Measurements from ENCODE around the gene SLC9A4.

Gene SLC9A4

DNA sequence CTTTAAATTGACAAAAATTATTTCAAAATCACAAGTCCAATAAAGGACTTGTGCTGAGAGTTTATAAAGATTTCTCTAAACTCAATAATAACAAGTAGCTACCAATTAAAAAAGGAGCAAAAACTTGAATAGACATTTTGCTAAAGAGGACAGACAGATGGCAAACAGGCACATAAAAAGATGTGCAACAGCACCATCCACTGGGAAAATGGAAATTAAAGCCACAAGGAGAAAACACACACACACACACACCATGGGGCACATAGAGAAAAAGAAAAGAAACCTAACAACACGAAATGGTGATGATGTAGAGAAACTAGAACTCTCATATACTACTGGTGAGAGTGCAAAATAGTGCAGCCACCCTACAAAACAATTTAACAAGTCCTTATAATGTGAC, 12.6 kb upstream of the SLC9A4 start:
- no peak for DNase-seq

DNA sequence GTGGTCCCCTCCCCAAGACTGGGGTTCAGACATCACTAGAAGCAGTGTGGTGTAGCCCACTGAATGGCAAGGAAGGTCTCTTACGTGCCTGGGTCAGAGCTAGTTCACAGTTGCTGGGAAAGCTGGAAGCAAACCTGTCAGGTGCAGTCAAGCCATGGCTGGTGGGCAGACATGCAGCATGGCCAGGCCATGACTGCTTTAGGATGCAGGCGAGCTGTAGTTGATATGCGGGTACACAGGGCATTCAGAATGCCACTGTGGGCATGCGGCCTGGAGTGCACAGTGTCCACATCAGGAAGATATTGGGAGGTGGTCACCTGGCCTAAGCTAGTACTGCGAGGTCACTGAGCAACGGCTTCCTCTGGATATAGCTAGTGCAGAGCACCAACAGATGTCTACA, 11.8 kb upstream of the SLC9A4 start:
- DNase-seq = no peak

DNA sequence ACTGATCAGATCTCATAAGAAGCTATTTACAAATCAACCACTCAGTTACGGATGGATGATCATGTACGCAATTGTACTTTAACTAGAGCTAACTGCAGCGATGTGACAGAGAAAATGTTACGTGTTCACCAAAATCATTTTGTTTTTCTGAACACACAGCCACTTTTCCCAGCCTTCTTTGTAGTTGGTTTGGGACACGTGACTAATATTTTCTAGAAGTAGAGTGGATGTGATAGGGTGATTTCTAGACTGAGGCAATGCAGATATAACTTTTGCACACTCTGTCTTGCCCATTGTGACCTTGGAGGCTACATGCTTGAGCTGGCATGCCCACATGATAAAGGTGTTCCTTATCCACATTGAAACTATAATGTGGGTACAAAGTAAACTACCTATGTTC, 9.9 kb upstream of the SLC9A4 start:
- DNase-seq = no peak

DNA sequence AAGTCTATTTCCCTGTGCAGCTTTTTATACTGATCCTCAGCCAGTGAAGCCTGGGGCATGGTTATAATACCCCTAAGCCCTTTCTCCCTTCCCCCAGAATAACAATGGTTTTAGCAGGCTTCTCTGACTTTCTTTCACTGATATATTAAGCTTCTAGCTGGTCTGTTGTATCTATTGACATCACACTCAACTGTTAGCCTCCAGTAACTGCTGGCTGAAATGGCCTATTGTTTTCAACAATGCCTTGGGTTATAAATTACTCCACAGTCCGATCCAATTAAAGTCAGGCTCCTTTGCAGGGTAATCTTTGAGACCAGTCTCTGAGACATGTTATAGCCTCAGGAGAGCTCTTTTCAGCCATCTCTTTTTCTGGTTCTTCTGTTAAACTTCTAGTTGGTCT, 2.9 kb upstream of the SLC9A4 start:
- peak; percentile 11 for DNase-seq

GRCh38 chr2:102473631-102474030, 605 bp downstream of the SLC9A4 start:
- DNase-seq = no peak

GRCh38 chr2:102474785-102475184, 1.8 kb downstream of the SLC9A4 start:
- no peak for DNase-seq

DNA sequence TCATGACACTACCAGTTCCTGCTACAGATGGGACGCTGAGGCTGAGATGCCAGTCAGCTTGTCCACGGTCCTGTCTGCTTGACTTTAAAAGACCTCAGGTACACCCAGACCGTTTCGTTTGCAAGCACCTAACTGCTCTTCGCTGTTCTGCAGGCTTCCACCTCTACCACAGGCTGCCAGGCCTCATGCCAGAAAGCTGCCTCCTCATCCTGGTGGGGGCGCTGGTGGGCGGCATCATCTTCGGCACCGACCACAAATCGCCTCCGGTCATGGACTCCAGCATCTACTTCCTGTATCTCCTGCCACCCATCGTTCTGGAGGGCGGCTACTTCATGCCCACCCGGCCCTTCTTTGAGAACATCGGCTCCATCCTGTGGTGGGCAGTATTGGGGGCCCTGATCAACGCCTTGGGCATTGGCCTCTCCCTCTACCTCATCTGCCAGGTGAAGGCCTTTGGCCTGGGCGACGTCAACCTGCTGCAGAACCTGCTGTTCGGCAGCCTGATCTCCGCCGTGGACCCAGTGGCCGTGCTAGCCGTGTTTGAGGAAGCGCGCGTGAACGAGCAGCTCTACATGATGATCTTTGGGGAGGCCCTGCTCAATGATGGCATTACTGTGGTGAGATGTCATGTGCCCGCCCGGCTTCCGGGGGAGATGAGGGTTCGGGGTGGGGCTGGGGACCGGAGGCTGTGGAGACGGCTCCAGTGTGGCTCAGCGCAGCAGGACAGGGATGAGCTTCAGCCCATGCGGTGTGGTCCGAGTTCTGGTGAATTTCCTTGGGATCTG, 5.9 kb downstream of the SLC9A4 start:
- no peak for DNase-seq

DNA sequence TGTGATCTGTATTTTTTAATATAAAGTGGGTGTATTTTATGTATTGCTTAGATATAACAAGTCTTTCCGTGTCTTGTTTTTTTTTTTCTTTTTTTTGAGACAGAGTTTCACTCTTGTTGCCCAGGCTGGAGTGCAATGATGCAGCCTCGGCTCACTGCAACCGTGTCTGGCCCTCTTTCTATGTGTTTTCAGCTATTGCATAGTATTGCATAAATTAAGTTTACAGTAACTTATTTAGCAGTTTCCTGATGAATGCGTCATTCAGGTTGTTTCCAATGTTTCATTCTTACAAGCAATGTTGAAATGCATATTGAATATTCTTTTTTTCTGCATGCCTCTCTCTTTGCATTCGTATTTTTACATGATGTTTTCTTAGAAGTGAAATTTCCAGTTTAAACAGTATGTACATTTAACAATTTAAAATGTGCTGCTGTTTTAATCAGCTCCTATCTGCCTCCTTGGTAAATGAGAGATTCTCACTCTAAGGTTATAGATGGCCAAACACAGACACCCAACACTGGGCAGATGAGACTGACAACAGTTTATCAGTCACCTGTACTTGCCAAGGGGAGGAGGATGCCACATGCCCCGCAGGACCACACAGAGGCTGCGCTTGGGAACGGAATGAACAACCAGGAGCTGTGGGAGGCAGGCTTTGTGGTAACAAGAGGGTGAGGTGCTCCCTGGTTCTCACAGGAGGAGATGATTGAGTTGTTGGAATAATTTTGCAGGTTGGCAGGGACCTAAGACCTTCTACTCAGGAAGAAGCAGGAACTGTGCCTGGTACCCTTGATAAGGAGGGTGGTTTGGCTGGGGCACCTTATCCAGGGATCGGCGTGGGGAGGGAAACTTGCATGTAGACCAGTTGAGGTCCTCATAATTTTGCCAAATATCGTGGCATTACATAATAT, 7.5 kb downstream of the SLC9A4 start:
- no peak for DNase-seq

GRCh38 chr2:102481931-102482330, 8.9 kb downstream of the SLC9A4 start:
- no peak for DNase-seq

GRCh38 chr2:102483086-102483485, 10.1 kb downstream of the SLC9A4 start:
- no peak for DNase-seq

GRCh38 chr2:102484310-102485061, 11.5 kb downstream of the SLC9A4 start:
- DNase-seq = no peak

DNA sequence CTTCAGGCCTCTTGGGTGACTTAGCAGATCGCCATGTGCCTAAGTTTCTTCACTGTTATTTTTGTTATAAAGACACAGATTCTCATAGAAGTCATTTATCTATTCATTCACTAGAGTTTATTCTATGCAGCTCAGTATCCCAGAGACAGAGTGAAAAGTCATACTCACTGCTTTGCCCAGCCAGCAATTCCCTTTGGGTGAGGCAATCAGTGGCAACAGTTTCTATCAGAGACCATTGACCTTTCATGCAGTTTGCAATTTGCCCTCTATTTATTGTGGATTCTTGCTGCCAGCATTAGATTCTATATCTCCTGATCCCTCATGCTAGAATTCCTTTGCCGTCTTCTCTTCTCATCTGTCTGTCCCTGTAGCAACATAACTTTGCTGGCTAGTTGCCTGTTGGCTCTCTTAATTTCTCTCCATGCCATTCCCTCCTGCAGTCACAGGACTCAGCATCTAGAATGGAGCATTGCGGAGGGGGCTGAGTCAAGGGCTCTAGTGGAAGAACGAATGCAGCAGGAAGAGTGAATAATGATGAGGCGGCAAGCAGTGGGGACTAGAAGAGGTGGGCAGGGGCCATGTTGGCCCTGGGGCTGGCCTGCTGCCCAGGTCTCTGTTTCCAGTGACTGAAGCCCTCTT, 12.2 kb downstream of the SLC9A4 start:
- no peak for DNase-seq

- no peak for DNase-seq
Measured at GRCh38 chr2:102486941-102487702, 14.1 kb downstream of the SLC9A4 start.

DNA sequence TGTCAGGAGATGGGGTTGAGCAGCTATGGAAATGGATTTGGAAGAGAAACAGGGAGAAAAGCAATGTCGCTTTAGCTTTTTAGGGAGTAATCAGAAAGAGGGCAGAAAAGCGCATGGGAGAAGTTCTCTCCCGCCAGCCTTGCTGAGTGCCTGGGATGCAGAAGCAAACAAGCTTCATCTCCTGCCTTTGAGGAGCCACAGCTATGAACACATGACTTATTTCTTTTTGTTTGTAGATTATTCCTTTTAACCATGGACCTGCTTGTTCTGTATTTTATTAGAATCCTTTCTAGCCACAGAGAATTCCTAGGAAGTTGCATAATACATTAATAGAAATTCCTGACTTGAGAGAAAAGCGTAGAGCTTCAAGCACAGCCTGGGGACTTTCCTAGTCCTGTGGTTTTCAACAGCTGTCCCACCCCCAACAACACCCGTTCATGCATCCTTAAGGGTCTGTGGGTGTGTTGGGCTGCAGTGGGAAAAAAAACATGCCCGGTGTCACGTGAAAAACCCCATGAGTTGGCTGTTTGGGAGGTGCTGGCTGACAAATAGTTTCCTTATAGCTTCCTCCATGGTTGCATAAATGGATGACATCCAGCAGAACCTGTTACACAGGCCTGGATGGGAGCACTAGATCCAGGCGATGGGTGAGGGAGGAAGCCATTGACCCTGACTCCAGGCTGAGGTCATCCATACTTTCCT, 14.9 kb downstream of the SLC9A4 start:
- no peak for DNase-seq

GRCh38 chr2:102489646-102490045, 16.6 kb downstream of the SLC9A4 start:
- DNase-seq = no peak

GRCh38 chr2:102492006-102492405, 19.0 kb downstream of the SLC9A4 start:
- DNase-seq = no peak

GRCh38 chr2:102494570-102494969, 21.5 kb downstream of the SLC9A4 start:
- DNase-seq = no peak

- no peak for DNase-seq
Measured at GRCh38 chr2:102498414-102498813, 25.4 kb downstream of the SLC9A4 start.

- no peak for DNase-seq
Measured at GRCh38 chr2:102499558-102499957, 26.5 kb downstream of the SLC9A4 start.

- no peak for DNase-seq
Measured at GRCh38 chr2:102502576-102502975, 29.6 kb downstream of the SLC9A4 start.

- DNase-seq = no peak
Measured at GRCh38 chr2:102504833-102505232, 31.8 kb downstream of the SLC9A4 start.

Measured in NCI-H82 (cell line).